ENCODE measurements around the gene MACROH2A1.

- TF ChIP-seq CTCF (IDR thresholded peaks at IDR 0.05), result no peak
- TF ChIP-seq POLR2A (IDR thresholded peaks at IDR 0.05), result no peak
- TF ChIP-seq EP300 (IDR thresholded peaks at IDR 0.05), result no peak
Observed at GRCh38 chr5:135331612-135332011, 67.4 kb downstream of the MACROH2A1 start.
